ENCODE data around the gene HSPA2.

GRCh38 chr14:64496764-64497163 is 43.8 kb upstream of the HSPA2 start:
- no peak for TF ChIP-seq POLR2A (IDR thresholded peaks at IDR 0.05; ENCODE audit: extremely low read depth, insufficient read length)
- TF ChIP-seq CTCF (IDR thresholded peaks at IDR 0.05; ENCODE audit: low read depth, low read length): no peak
- no peak for TF ChIP-seq MYC (IDR thresholded peaks at IDR 0.05; ENCODE audit: low read depth, low read length)
- no peak for TF ChIP-seq MAX (IDR thresholded peaks at IDR 0.05; ENCODE audit: low read depth, low read length)
